ENCODE results near the gene RPL13A. TPM values are rescaled to one million over a fixed set of nuclear protein-coding genes. Genes with fewer than 3 reads are reported as not detected.

The RPL13A gene
- total and polyA plus RNA-seq, 9 of the 15 experiments (the other 6 are each of a cell fraction or from before 2014, with no cell fraction given) = 1,744 to 5,482 (median 2,949) TPM

DNA sequence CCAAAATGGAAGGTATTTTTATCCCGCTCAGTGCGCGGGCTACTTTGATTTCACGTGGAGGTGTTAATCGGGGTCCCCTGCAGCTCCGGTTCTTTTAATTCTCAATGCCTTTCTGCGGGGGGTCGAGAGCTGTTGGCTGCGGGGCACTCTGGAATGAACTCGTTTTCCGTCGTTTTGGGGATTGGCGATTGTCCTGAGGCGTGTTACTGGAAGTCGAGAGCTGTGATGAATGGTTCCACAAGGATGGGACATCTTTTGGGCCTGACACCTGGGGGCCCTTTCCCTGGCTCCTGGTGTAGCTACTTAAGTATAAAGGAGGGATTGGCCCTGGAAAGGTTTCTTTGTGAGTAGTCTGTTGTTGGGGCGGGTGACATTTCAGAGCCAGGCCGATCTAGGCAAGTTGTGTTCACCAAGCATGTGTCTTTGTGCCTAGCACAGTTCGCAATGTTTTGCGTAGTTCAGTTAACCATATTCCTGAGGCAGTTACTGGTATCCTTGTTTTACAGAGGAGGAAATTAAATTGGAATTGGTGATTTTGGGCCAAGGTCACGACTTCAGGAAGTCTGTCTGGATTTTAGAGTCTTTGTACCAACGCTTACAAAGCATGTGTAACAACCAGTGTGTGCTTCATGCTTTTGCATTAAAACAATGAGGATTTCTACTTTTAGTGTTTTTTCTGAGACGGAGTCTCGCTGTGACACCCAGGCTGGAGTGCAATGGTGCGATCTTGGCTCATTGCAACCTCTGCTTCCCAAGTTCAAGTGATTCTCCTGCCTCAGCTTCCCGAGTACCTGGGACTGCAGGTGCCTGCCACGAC, 846 bp downstream of the RPL13A start (continued):
- TF ChIP-seq, protein P1, sequence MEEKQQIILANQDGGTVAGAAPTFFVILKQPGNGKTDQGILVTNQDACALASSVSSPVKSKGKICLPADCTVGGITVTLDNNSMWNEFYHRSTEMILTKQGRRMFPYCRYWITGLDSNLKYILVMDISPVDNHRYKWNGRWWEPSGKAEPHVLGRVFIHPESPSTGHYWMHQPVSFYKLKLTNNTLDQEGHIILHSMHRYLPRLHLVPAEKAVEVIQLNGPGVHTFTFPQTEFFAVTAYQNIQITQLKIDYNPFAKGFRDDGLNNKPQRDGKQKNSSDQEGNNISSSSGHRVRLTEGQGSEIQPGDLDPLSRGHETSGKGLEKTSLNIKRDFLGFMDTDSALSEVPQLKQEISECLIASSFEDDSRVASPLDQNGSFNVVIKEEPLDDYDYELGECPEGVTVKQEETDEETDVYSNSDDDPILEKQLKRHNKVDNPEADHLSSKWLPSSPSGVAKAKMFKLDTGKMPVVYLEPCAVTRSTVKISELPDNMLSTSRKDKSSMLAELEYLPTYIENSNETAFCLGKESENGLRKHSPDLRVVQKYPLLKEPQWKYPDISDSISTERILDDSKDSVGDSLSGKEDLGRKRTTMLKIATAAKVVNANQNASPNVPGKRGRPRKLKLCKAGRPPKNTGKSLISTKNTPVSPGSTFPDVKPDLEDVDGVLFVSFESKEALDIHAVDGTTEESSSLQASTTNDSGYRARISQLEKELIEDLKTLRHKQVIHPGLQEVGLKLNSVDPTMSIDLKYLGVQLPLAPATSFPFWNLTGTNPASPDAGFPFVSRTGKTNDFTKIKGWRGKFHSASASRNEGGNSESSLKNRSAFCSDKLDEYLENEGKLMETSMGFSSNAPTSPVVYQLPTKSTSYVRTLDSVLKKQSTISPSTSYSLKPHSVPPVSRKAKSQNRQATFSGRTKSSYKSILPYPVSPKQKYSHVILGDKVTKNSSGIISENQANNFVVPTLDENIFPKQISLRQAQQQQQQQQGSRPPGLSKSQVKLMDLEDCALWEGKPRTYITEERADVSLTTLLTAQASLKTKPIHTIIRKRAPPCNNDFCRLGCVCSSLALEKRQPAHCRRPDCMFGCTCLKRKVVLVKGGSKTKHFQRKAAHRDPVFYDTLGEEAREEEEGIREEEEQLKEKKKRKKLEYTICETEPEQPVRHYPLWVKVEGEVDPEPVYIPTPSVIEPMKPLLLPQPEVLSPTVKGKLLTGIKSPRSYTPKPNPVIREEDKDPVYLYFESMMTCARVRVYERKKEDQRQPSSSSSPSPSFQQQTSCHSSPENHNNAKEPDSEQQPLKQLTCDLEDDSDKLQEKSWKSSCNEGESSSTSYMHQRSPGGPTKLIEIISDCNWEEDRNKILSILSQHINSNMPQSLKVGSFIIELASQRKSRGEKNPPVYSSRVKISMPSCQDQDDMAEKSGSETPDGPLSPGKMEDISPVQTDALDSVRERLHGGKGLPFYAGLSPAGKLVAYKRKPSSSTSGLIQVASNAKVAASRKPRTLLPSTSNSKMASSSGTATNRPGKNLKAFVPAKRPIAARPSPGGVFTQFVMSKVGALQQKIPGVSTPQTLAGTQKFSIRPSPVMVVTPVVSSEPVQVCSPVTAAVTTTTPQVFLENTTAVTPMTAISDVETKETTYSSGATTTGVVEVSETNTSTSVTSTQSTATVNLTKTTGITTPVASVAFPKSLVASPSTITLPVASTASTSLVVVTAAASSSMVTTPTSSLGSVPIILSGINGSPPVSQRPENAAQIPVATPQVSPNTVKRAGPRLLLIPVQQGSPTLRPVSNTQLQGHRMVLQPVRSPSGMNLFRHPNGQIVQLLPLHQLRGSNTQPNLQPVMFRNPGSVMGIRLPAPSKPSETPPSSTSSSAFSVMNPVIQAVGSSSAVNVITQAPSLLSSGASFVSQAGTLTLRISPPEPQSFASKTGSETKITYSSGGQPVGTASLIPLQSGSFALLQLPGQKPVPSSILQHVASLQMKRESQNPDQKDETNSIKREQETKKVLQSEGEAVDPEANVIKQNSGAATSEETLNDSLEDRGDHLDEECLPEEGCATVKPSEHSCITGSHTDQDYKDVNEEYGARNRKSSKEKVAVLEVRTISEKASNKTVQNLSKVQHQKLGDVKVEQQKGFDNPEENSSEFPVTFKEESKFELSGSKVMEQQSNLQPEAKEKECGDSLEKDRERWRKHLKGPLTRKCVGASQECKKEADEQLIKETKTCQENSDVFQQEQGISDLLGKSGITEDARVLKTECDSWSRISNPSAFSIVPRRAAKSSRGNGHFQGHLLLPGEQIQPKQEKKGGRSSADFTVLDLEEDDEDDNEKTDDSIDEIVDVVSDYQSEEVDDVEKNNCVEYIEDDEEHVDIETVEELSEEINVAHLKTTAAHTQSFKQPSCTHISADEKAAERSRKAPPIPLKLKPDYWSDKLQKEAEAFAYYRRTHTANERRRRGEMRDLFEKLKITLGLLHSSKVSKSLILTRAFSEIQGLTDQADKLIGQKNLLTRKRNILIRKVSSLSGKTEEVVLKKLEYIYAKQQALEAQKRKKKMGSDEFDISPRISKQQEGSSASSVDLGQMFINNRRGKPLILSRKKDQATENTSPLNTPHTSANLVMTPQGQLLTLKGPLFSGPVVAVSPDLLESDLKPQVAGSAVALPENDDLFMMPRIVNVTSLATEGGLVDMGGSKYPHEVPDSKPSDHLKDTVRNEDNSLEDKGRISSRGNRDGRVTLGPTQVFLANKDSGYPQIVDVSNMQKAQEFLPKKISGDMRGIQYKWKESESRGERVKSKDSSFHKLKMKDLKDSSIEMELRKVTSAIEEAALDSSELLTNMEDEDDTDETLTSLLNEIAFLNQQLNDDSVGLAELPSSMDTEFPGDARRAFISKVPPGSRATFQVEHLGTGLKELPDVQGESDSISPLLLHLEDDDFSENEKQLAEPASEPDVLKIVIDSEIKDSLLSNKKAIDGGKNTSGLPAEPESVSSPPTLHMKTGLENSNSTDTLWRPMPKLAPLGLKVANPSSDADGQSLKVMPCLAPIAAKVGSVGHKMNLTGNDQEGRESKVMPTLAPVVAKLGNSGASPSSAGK (IDR thresholded peaks at IDR 0.05) = no peak
- TF ChIP-seq ETV6 (IDR thresholded peaks at IDR 0.05; ENCODE audit: borderline replicate concordance in 1 of 2, low read depth in 2 of 2, low read length in 1 of 2) = no peak
- TF ChIP-seq ETV6 (CRISPR knock-in tag; IDR thresholded peaks at IDR 0.05; ENCODE audit: borderline replicate concordance) = no peak
- peak; percentile 89 for TF ChIP-seq SNRNP70 (optimal IDR thresholded peaks at IDR 0.05; ENCODE audit: low read depth, low read length)
- TF ChIP-seq RNF2 (IDR thresholded peaks at IDR 0.05) = no peak
- TF ChIP-seq SP2 (IDR thresholded peaks at IDR 0.05; ENCODE audit: extremely low read depth, low read depth, low read length, poor library complexity, severe bottlenecking) = no peak
- 0 out of 2 replicates have a peak, but pooled peaks have one; percentile 55 for TF ChIP-seq SP1 (CRISPR knock-in tag; IDR thresholded peaks at IDR 0.05)
- TF ChIP-seq JUND (IDR thresholded peaks at IDR 0.05; ENCODE audit: borderline replicate concordance, low read depth, low read length) = no peak
- TF ChIP-seq JUND (tag; IDR thresholded peaks at IDR 0.05; ENCODE audit: borderline replicate concordance, low read depth, low read length) = no peak
- TF ChIP-seq SMARCB1 (IDR thresholded peaks at IDR 0.05; ENCODE audit: insufficient read length, low read depth) = no peak
- TF ChIP-seq ZBTB7A (IDR thresholded peaks at IDR 0.05; ENCODE audit: borderline replicate concordance, control insufficient read depth, low read depth, low read length) = peak; percentile 42; the same call in 1 of the 2 replicates
- peak; percentile 30; the same call in 1 of the 2 replicates for TF ChIP-seq HNRNPL (IDR thresholded peaks at IDR 0.05; ENCODE audit: low read depth, low read length)
- TF ChIP-seq CREBBP (IDR thresholded peaks at IDR 0.05; ENCODE audit: low read depth, low read length) = no peak
- TF ChIP-seq MXI1 (IDR thresholded peaks at IDR 0.05; ENCODE audit: low read depth, low read length) = 0 out of 2 replicates have a peak, but pooled peaks have one; percentile 46
- TF ChIP-seq CHD1 (IDR thresholded peaks at IDR 0.05; ENCODE audit: low read length) = peak; percentile 62
- TF ChIP-seq CTBP1 (IDR thresholded peaks at IDR 0.05; ENCODE audit: borderline replicate concordance) = no peak
- no peak for TF ChIP-seq ZBTB17 (CRISPR knock-in tag; IDR thresholded peaks at IDR 0.05)
